ENCODE data around the gene GRIK1.

GRIK1 gene

DNA sequence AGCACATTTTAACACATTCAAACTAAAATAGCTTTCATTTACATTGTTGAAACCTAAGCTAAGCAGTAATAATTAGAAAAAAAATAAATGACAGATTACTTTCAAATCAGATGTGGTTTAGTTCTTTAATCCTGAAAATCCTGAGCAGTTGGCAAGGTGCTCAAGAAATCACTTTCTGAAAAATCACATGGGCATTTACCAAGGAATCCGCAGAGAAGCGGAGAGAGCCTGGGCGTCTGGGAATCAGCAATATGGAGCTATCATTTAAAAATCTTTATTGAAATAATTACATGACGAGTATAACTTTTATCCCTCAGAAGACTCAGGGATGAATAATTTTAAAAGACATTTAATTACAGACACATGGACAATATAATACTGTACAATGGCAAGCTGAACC, 30.2 kb downstream of the GRIK1 start:
- DNase-seq (ENCODE audit: low read depth), result no peak

DNA sequence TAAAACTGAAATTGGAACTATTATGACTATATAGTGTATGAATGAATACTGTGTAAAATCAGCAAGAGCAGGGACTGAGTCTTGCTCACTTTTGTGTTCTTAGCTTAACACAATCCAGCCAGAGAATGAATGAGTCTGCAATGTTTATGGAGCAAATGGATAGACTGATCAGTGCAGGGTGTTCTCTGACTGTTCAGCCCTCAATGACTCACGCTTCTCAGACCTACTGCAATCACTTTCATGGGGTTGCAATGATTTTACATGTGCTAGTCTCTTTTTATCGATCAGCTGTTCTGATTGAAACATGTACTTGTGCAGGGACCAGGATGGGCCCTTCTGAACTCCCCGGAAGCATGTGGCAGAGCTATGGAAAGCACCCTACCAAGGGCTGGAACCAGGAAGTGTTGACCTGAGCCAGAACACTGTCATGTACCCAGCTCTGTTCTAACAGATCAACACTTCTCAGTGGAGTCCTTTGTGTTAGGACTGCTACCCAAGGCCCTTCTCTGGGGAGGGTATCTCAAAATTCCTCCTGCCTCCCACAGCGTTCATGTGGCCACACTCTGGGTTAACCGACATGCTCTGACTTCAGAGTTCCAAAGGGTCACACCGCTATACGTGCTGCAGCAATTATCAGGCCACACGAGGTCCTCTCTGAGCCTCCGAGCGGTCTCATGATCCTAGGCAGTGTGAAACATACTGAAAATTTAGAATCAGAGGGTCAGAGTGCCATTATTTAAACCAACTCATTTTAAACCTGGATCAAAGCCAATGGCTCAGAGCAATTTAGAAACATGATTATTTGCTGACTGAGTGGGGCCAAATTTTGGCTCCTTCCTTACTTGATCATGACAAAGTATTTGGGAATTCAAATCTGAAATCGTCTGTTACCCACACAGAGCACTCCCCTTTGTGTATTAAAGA, 35.2 kb downstream of the GRIK1 start:
- DNase-seq (ENCODE audit: low read depth), result no peak

DNA sequence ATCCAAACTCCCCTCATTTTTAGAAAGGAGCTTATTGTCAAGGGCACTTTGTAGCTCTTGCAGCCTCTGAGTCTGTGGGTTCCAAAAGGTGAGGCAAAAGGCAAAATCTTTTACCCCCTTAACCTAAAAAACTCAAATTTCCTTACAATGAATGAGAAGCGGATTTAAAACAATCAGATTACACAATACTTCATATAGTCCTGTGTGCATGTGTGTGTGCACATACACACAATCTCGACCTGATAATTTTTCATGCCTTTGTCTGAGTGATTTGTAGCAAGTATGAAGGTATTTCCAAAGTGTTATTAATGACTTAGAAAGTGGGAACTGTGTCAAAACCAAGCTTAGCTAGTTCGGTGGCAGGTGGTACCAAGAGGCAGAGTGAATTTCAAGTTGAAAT, 42.9 kb downstream of the GRIK1 start:
- DNase-seq (ENCODE audit: low read depth), result no peak

DNA sequence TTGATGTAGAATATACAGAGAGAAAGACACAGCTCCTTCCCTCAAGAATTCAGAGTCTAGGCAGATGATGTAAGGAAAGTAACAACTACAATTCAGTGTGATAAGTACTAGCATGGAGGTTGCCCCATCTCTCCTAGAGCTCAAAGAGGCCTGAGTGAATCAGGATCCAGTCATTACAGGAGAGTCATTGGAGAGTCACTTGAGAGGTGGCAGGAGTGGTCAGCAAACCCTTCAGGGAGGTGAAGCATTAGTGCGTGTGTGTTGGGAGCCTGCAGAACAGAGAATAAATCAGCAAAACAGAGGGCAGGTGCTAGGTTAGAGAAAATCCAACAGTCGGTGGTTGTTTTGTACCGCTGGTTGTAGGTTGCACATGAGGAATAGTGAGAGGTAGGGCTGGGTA, 46.1 kb downstream of the GRIK1 start:
- no peak for DNase-seq (ENCODE audit: low read depth)

DNA sequence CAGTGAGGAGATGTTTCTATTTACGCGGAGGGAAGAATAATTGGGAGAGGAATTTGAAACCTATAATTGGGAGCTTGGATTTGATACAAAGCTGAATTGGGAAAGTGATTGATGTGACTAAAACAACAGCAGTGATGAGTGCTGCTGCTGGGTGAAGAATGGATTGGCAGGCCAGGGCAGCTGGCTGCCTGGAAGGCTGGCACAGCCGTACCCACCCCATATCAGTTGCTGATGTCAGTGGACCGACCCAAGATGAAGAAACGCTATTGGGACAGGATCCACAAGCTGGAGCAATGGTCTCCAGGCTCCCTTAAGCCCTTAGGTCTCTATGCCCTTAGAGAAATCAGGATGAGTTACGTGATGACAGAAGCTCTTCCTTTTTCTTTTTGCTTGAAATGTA, 47.4 kb downstream of the GRIK1 start:
- DNase-seq (ENCODE audit: low read depth), result no peak

DNA sequence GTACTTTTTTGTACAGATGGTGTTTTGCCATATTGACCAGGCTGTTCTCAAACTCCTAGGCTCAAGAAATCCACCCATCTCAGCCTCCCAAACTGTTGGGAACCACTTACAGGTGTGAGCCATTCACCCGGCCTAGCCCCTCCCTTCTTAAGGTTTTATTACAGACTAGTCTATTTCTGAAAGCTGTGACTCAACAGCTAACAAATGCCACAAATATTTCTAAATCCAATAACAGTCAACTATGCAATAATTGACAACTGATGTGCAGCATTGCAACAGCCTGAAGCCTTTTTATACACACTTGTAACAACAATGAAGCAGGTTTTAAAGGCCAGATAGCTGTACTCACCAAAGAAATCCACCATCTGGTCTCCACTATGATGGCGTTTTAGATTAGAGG, 51.4 kb downstream of the GRIK1 start:
- no peak for DNase-seq (ENCODE audit: low read depth)

DNA sequence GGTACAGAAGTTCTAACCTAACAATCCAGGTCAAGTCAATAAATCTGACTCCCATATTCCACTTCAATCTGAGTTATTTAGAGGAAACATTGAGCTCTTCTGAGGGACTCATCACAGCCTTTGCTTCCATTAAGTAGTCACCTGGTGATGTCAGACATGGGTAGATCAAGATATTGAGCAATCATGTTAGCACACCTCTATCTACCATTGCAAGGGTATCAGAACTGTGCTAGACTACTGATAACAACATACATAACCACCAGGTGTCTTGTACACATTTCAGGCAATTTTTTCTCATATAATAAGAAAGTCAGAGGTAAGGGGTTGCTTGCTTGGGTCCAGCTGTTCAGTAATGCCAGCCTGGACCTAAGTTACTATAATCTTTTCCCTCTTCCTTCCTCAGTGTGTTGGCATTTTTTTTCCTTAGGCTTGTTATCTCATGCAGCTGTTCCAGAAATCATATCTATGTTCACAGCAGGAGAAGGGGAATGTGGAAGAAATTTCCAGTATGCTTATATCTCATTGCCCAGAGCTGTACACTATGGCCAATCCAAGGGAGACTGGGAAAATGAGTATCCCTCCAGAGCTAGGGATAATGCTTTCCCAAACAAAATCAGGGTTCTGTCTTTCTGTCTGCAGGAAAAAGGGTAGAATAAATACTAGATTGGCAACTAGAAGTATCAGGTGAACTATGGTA, 52.3 kb downstream of the GRIK1 start:
- DNase-seq (ENCODE audit: low read depth), result no peak

DNA sequence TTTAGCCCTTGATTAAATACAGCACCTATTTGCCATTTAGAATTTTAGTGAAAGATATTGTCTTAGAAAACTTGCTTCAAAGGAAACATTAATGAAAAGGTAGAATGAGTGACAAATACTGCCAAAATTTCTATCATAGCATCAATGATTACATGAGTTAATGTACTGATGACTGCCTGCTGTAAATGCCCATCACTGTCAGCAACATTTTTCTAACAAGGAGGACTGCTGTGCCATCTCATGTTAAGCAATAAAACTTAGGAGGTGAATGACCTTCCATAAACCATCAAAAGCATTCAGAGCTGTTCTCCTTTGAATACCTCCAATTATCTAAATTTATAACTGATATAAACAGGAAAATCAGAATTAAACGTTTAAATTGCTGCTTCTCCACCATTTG, 54.3 kb downstream of the GRIK1 start:
- no peak for DNase-seq (ENCODE audit: low read depth)

DNA sequence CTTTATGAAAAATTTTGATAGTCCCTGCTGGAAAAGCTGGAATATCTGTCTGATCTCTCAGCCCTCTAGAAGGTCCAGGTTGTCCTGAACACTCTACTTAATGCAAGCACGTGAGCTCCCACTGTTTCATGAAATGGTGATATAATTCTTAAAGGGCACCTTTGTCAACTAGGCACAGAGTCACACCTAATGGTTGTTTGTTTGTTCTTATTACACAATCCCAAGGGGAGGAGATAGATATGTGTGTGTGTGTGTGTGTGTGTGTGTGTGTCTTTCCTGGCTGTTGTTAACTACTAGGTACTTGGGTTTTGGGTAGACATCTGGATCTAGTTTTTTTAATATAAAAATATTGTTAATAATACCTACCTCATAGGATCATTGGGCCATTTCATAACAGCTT, 63.9 kb downstream of the GRIK1 start:
- DNase-seq (ENCODE audit: low read depth), result no peak

DNA sequence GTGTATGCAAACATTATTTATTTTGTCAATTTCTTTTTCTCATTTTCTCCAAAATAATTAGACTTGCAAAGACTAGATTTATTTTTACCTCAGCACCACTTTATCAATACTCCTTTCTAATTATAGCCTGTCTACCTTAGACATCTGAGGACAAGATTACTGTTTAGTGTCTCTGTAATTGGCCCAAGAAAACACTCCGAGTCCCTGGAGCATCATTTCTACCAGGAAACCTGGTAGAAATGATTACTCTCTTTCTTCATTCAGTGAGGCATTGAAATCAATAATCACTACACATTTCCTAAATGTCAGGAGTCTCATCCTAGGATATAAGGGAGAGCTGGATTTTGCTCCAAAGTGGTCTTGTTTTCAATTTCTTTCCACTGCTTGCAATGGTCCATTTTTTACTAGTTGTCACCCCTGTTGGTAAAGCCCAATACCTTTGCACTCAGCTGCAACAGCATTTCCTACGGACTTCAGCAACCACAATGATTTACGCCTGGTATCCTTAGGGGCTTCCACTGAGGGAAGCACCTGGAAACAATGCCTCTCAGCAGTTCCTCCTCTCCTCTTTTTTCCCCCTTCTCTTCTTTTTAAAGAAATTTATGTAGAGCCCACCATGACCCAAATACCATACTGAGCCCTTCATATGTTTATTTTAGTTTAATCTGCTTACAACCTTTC, 64.6 kb downstream of the GRIK1 start:
- no peak for DNase-seq (ENCODE audit: low read depth)

DNA sequence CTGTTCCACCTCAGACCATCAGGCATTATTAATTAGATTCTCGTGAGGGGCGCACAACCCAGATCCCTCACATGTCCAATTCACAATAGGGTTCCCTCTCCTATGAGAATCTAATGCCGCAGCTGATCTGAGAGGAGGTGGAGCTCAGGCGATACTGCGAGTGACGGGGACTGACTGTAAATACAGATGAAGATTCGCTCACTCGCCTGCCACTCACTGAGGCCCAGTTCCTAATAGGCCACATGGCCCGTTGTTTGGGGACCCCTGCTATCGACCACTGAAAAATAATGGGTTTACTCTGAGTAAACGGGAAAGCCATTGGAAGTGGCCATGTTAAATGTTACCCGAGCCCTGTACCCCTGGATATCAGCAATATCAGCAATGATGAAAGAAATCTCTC, 65.9 kb downstream of the GRIK1 start:
- DNase-seq (ENCODE audit: low read depth), result no peak

DNA sequence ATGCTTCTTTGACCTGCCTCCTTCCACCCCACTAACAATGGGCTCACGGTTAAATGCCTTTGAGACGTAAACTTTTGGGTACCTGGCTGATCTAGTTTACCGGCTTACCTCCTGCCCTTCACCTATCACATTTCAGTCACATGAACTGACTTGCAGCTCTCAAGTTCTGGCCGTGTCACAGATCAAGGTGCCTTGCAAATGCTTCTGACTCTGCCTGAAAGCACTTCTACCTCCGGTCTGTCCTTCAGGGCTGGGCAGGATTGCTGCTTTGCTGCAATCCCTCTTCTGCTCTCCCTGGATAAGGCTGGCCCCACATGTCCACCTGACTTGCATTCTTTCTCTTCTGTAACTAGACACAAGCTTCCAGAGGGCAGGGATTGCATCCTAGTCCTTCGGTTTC, 69.0 kb downstream of the GRIK1 start:
- no peak for DNase-seq (ENCODE audit: low read depth)

DNA sequence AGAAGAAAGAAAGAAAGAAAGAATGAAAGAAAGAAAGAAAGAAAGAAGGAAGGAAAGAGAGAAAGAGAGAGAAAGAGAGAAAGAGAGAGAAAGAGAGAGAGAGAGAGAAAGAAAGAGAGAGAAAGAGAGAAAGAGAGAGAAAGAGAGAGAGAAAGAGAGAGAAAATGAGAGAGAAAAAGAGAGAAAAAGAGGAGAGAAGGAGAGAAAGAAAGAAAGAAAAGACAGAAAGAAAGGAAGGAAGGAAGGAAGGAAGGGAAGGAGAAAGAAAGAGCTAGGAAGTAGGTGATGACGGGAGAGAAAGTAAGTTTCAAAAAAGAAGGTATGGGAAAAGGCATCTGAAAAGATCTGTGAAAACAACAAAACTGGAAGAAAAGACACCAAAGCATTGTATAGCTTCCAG, 72.0 kb downstream of the GRIK1 start:
- DNase-seq (ENCODE audit: low read depth), result no peak

DNA sequence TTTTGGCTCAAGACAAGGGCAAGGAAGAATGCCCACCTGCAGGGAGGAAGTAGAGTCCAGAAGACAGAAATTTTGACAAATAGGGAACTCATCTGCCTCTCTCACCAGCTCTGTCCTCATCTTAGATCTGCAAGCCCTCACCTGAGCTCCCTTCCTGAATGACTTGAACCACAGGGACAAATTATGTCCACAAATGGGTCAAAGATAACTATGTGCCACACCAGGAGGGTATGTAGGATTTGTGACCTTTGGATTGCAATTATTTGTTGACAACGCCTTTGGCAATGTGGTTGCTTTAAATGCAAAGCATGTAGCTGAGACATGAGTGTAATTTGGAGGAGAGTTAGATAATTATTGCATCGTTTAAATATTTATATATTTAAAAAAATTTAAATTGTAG, 79.5 kb downstream of the GRIK1 start:
- no peak for DNase-seq (ENCODE audit: low read depth)

DNA sequence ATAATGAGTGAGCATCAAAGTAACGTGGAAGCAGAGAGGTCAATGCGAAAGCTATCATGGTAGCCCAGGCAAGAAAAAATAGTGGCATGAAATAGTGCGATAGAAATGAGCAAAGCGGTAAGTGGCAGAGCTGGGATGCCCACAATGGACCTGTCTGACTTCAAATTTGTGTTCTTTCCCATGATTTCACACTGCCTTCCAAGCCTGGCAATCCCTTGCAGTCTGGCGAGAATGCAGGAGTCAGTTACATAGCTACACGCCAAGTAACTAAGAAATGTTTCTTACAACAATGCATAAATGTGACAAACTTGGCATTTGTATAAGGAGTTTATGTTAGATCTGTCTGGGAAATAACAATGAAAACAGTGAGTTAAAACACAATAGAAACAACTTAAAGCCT, 82.6 kb downstream of the GRIK1 start:
- no peak for DNase-seq (ENCODE audit: low read depth)

DNA sequence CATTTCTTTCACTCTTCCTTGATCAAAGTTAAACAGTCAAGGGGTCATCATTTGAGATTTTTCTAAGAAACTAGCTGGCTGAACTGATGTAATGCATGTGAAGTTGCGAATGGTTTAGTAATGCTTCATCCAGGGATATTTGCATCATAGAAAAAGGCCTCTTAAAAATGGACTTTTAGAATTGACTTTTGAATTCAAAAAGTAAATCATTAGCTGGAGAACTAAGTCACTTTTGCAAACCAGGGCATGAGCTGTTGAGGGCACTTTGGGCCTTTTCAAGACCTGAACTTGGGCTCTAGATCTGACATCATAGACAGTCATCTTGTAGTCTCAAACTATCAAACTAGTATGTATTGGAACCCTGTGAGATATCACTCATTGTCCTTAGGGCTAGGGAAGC, 85.0 kb downstream of the GRIK1 start:
- DNase-seq (ENCODE audit: low read depth), result no peak

DNA sequence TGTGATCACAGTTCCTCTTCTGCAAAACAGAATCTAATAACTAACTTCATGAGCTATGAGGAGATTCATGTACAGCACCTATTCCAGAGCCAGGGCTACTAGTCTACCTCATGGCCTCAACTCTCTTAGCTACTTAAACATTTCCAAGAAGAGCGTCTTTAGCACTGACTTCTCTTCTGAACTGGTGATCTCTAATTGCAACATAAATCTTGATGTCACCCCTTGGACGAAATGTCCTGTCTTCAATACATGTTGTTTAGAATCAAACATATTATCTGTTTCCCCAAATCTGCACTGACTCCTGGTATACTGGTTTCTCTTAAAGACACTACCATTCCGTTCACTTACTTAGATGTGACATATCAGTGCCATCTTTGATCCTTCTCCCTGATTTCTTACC, 88.2 kb downstream of the GRIK1 start:
- no peak for DNase-seq (ENCODE audit: low read depth)

DNA sequence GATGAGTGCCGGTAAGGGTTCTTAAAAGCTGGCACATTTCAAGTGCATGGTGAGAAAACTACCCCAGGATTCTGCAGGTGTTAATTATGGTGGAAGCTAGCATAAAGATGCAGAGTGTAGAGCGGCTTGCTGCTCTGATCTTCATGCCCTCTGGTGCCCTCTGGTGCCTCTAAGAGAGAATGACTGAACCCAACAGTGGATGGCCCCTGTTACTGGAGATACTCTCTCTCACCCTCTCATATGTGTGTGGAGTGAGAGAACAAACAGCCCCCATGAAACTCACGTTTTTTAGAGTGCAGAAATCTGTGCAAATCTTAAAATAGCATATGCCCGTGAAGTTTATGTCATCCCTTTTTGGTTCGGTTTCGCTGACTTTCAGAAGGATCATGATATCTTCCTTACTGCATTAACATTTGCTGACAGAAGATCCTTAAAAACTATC, 90.0 kb downstream of the GRIK1 start:
- peak; percentile 40 for DNase-seq (ENCODE audit: low read depth)

DNA sequence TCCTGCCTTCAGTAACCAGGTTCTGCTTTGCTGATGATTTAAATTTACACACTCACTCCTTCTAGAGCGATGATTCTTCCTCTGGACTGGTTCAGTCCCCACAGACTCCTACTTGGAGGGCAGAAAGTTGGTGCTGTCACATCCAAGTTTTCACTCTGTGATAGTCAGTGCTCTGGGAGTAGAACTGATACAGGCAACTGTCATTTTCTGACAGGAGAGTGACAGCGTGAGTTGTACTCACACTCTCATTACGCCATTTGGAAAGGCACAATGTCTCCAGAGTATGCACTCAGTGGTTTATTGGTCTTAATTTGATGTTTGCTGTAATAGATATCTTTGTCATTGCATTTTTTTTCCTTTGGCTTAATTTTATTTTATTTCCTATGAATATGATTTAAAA, 96.0 kb downstream of the GRIK1 start:
- DNase-seq (ENCODE audit: low read depth), result no peak

DNA sequence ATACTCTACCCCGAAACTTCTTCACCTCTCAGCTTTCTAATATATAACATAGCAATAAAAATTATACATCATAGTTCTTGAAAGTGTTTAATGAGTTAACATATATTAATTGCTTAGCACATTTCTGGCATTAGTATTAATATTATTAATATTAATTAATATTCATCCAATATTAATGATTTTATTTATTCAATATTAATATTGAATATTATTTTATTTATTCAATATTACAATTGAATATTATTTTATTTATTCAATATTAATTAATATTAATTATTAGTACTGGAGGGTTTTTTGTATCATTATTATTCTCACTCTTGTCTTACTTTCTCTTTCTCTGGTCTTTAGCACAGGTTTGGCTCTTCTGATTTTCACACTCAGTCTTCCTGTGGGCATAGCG, 105.2 kb downstream of the GRIK1 start:
- no peak for DNase-seq (ENCODE audit: low read depth)

DNA sequence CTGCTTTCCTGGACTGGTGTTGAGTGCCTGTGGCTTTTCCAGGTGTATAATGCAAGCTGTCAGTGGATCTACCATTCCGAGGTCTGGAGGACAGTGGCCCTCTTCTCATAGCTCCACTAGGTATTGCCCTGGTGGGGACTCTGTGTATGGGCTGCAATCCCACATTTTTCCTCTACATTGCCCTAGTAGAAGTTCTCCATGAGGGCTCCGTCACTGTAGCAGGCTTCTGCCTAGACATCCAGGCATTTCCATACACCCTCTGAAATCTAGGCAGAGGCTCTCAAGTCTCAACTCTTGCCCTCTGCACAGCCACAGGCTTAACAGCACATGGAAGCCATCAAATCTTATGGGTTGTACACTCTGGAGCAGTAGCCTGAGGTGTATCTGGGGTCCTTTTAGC, 107.6 kb downstream of the GRIK1 start:
- no peak for DNase-seq (ENCODE audit: low read depth)

DNA sequence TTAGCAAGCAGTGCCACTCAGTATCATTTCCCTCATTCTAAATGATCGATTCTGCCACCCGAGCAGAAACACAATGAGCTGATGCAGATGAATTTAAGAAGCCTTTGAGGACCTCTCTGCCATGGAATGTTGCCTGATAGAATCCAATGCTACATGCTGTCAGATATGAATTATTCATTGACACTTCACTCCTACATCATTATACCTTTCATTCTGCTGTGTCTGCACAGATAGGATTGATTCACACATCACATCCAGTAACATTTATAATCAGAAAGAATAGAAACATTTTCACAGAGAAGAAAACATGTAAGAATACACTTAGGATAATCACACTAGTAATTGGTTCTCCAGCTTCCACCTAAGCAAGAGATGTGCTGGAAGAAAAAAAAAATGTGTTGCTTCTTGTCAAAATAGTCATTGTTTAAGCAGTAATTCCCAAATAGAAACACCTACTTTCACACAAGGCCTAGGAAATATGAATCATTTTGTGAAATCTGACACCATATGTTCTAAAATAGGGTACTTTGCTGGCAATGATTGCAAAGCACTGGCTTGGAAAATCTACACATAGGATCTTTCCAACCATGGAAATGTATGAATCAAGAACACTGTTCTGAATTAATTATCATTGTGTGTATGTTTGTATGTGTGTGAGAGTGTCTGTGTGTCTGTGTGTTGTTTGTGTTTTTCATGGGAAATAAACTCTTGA, 110.1 kb downstream of the GRIK1 start:
- no peak for DNase-seq (ENCODE audit: low read depth)
